Body of pancreas (tissue), 4 donors: Measurements from ENCODE around the gene OLFML2A.

ENCODE experiments used
- POLR2A ChIP-seq, 3 donors: fragments of 450-650 bp; IDR thresholded peaks; one replicate each; pipeline ENCODE4 v1.6.1; 2016; ENCODE audit warnings: antibody characterized with exemption in 3 of 3, mild to moderate bottlenecking in 2 of 3
- TF ChIP-seq, protein P1 (sequence below), 7 experiments: fragments of 450-650 bp in 4 of 7; fragments of 200-600 bp in 3 of 7; sonication (generic) in 3 of 7; IDR thresholded peaks; one replicate each; pipeline ENCODE4 v1.5.1; 2016 to 2019; ENCODE audit warnings: antibody characterized with exemption in 7 of 7

GRCh38 chr9:124802426-124802825, 25.5 kb downstream of the OLFML2A start:
- TF ChIP-seq, protein P1, sequence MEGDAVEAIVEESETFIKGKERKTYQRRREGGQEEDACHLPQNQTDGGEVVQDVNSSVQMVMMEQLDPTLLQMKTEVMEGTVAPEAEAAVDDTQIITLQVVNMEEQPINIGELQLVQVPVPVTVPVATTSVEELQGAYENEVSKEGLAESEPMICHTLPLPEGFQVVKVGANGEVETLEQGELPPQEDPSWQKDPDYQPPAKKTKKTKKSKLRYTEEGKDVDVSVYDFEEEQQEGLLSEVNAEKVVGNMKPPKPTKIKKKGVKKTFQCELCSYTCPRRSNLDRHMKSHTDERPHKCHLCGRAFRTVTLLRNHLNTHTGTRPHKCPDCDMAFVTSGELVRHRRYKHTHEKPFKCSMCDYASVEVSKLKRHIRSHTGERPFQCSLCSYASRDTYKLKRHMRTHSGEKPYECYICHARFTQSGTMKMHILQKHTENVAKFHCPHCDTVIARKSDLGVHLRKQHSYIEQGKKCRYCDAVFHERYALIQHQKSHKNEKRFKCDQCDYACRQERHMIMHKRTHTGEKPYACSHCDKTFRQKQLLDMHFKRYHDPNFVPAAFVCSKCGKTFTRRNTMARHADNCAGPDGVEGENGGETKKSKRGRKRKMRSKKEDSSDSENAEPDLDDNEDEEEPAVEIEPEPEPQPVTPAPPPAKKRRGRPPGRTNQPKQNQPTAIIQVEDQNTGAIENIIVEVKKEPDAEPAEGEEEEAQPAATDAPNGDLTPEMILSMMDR (IDR thresholded peaks at IDR 0.05): no peak
- TF ChIP-seq POLR2A (IDR thresholded peaks at IDR 0.05): no peak
